Testis (tissue), 3 donors: ENCODE results near the gene BTRC. TPM values are rescaled to one million over a fixed set of nuclear protein-coding genes. Genes with fewer than 3 reads are reported as not detected.

Source experiments
- DNase-seq: peaks from one replicate; pipeline ENCODE4 v3.0.0-alpha.2; 2019
- H3K27ac ChIP-seq, 2 donors: fragments of 200-600 bp; sonication (generic); one replicate each; pipeline ENCODE4 v1.5.1; 2019
- H3K27me3 ChIP-seq: fragments of 200-600 bp; sonication (generic); one replicate; pipeline ENCODE4 v1.5.1; 2019
- H3K36me3 ChIP-seq: fragments of 200-600 bp; sonication (generic); one replicate; pipeline ENCODE4 v1.5.1; 2017; ENCODE audit warnings: low read depth; ENCODE audit errors: missing control alignments
- H3K4me1 ChIP-seq: fragments of 200-600 bp; sonication (generic); one replicate; pipeline ENCODE4 v1.5.1; 2019
- H3K4me3 ChIP-seq, 2 donors: fragments of 200-600 bp; sonication (generic); one replicate each; pipeline ENCODE4 v1.5.1; 2017 to 2019
- H3K9me3 ChIP-seq: fragments of 200-600 bp; sonication (generic); one replicate; pipeline ENCODE4 v1.5.1; 2017
- POLR2A ChIP-seq: fragments of 450-650 bp; IDR thresholded peaks from one replicate; pipeline ENCODE4 v1.6.1; 2017; ENCODE audit warnings: antibody characterized with exemption, mild to moderate bottlenecking, moderate library complexity
- WGBS, 2 donors: methylation state at CpG; one replicate each; pipeline ENCODE4 v1.1.5; 2018; 5-methylcytosine and 5-hydroxymethylcytosine counted together
- intact Hi-C: fragments of 100-400 bp; cut with DNase I; formaldehyde crosslinking; loops from one replicate; pipeline ENCODE4 v1.15.1; 2023; ENCODE audit warnings: low total_unique reads
- polyA plus RNA-seq: library from polyadenylated mRNA; stranded (reverse); fragments of 350-450 nt; fragmentation: Illumina TruSeq; extraction: RNeasy Lipid Tissue Mini Kit (QIAGEN cat#74804); gene quantifications from one replicate; pipeline ENCODE4 v1.2.3, GENCODE V29; 2014; ENCODE audit warnings: low read depth, low replicate concordance; ENCODE audit not compliant: insufficient read depth
- total RNA-seq, 2 donors: library from RNA; depleted of rRNA; stranded (reverse); fragments of >200 nt; gene quantifications; one replicate each; pipeline ENCODE4 v1.2.3, GENCODE V29; 2016
- TF ChIP-seq, protein P1 (sequence below), 3 experiments: fragments of 450-650 bp in 2 of 3; fragments of 200-600 bp in 1 of 3; sonication (generic) in 1 of 3; IDR thresholded peaks; one replicate each; pipeline ENCODE4 v1.5.1; 2016 to 2019; ENCODE audit warnings: antibody characterized with exemption in 3 of 3, mild to moderate bottlenecking in 2 of 3, moderate library complexity in 1 of 3

The BTRC gene
- total and polyA plus RNA-seq, 3 donors from 2014 or later = 40.0 to 43.8 (median 41.0) TPM

- no peak for DNase-seq
- intact Hi-C loops = no loop called here
Observed at GRCh38 chr10:101446947-101447346, 93.0 kb downstream of the BTRC start.

GRCh38 chr10:101447477-101447876, 93.5 kb downstream of the BTRC start:
- Histone ChIP-seq H3K27ac (no peak overlapping the region), H3K36me3 (no peaks in the 10 kb centered on the region), H3K9me3 (no peaks in the 10 kb centered on the region), H3K27me3 (no peaks in the 10 kb centered on the region), H3K4me1 (no peaks in the 10 kb centered on the region), H3K4me3 (no peak overlapping the region)
- 96 to 97% methylated on average over 2 of the region's 2 CpGs for WGBS, 2 donors
- intact Hi-C loops = no loop called here
- TF ChIP-seq, protein P1, sequence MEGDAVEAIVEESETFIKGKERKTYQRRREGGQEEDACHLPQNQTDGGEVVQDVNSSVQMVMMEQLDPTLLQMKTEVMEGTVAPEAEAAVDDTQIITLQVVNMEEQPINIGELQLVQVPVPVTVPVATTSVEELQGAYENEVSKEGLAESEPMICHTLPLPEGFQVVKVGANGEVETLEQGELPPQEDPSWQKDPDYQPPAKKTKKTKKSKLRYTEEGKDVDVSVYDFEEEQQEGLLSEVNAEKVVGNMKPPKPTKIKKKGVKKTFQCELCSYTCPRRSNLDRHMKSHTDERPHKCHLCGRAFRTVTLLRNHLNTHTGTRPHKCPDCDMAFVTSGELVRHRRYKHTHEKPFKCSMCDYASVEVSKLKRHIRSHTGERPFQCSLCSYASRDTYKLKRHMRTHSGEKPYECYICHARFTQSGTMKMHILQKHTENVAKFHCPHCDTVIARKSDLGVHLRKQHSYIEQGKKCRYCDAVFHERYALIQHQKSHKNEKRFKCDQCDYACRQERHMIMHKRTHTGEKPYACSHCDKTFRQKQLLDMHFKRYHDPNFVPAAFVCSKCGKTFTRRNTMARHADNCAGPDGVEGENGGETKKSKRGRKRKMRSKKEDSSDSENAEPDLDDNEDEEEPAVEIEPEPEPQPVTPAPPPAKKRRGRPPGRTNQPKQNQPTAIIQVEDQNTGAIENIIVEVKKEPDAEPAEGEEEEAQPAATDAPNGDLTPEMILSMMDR (IDR thresholded peaks at IDR 0.05) = no peak
- TF ChIP-seq POLR2A = no peak
- no peak for DNase-seq

More at GRCh38 chr10:101446947-101447346, 93.0 kb downstream of the BTRC start:
- no peaks in the 10 kb centered on the region for H3K27me3 ChIP-seq
- WGBS, 2 donors = 59 to 87% methylated on average over 7 of the region's 7 CpGs
- no peaks in the 10 kb centered on the region for H3K36me3 ChIP-seq
- no peak overlapping the region for H3K4me3 ChIP-seq
- no peak overlapping the region for H3K27ac ChIP-seq
- H3K9me3 ChIP-seq = no peaks in the 10 kb centered on the region
- no peaks in the 10 kb centered on the region for H3K4me1 ChIP-seq
- TF ChIP-seq, protein P1 (IDR thresholded peaks at IDR 0.05) = no peak
- no peak for TF ChIP-seq POLR2A

DNA sequence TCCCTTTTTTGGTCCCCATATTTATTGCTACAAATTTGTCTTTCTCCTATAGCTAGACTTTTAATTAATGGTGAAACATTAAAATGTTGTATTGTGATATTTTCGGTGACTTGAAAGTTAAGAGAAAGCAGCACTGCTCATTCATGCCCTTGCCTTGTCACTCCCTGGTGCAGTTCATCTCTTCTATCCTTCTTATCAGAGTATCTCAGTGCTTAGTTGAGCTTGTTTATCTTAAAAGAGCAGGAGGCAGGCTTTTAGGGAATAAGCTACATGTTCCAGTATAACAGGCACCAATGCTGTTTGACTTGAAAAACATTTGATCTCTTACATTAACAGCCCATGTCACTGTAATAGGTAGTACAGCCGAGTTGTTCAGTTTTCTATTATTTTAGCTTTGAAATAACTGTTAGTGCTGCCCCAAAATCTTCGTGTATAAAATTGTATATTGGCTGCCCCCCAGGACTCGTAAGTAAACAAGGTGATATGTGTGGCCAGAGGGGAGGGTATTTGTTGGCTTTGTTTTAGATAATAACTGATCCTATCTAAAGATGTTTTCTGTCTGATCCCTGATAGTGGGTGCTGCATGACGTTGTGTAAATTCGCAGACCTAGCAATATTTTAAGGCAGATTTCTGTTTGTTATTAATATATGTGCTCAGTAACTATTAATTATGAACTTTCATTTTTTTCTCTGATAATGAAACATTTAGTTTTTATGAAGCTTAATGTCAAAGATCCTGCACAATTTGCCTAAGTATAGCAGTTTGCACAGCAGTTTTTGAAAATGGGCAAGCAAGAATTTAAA, 96.5 kb downstream of the BTRC start:
- 76 to 79% methylated on average over 6 of the region's 6 CpGs for WGBS, 2 donors
- DNase-seq = no peak
- H3K4me3 ChIP-seq = no peak overlapping the region
- TF ChIP-seq POLR2A = no peak
- TF ChIP-seq, protein P1 (IDR thresholded peaks at IDR 0.05) = no peak
- H3K4me1 ChIP-seq = no peaks in the 10 kb centered on the region
- H3K27me3 ChIP-seq = no peaks in the 10 kb centered on the region
- H3K36me3 ChIP-seq = no peaks in the 10 kb centered on the region
- H3K9me3 ChIP-seq = no peaks in the 10 kb centered on the region
- no peak overlapping the region for H3K27ac ChIP-seq
- intact Hi-C loops = no loop called here

- Histone ChIP-seq H3K27me3 (no peaks in the 10 kb centered on the region), H3K27ac (no peak overlapping the region), H3K9me3 (no peaks in the 10 kb centered on the region), H3K4me3 (no peak overlapping the region), H3K36me3 (no peaks in the 10 kb centered on the region), H3K4me1 (no peaks in the 10 kb centered on the region)
- intact Hi-C loops = no loop called here
- no peak for DNase-seq
- 91 to 93% methylated on average over 1 of the region's 1 CpG for WGBS, 2 donors
- no peak for TF ChIP-seq POLR2A
- TF ChIP-seq, protein P1 (IDR thresholded peaks at IDR 0.05) = no peak
Observed at GRCh38 chr10:101451261-101451660, 97.3 kb downstream of the BTRC start.

DNA sequence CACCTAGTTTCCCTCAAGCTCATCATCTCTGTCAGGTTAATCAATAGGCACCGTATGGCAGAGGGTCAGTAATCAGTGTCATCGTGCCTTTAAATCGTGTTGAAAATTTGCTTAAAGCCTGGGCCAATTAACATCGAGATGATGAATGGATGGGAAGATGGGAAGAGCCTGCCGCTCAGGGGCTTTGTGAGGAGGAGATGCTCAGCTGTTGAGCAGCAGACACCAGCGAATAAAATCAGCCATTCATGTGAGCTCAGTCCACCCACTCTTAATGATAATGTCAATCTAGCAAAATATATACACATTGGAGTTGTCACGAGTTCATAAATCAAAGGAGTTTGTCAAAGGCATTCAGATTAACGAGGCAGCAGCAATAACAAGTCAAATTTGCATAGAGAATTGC, 97.7 kb downstream of the BTRC start:
- no peak for TF ChIP-seq POLR2A
- TF ChIP-seq, protein P1 (IDR thresholded peaks at IDR 0.05) = no peak
- Histone ChIP-seq H3K4me1 (no peaks in the 10 kb centered on the region), H3K27ac (no peak overlapping the region), H3K9me3 (no peaks in the 10 kb centered on the region), H3K36me3 (no peaks in the 10 kb centered on the region), H3K27me3 (no peaks in the 10 kb centered on the region), H3K4me3 (no peak overlapping the region)
- intact Hi-C loops = no loop called here
- DNase-seq = no peak
- WGBS, 2 donors = 80 to 85% methylated on average over 8 of the region's 8 CpGs
